ENCODE measurements around the gene ARSA. TPM values are rescaled to one million over a fixed set of nuclear protein-coding genes. Genes with fewer than 3 reads are reported as not detected.
"Not testable (repeated sequence)": the region's sequence is repeated elsewhere in the genome, so short reads cannot be mapped to it uniquely, and the experiment has no call there.

Gene ARSA
- total RNA-seq, 3 donors from 2014 or later: 10.5 to 13.1 (median 11.0) TPM

GRCh38 chr22:50621356-50621880, 6.5 kb downstream of the ARSA start:
- Mint-ChIP-seq H3K9me3 (no peaks in the 10 kb centered on the region), H3K4me3 (peak overlapping the region; percentile 82), H3K27me3 (ENCODE audit: low read depth) (no peaks in the 10 kb centered on the region), H3K4me1 (ENCODE audit: low read depth) (peaks cover 37% of the 10 kb centered on the region), H3K36me3 (ENCODE audit: insufficient read depth) (peaks cover 2% of the 10 kb centered on the region)
- ATAC-seq: peak; percentile 71 to 74
- no peak for DNase-seq

- ATAC-seq (peak; percentile 64 to 67), DNase-seq (no peak)
- Mint-ChIP-seq H3K4me1 (ENCODE audit: low read depth) (peaks cover 36% of the 10 kb centered on the region), H3K9me3 (no peaks in the 10 kb centered on the region), H3K36me3 (ENCODE audit: insufficient read depth) (peaks cover 2% of the 10 kb centered on the region), H3K27me3 (ENCODE audit: low read depth) (no peaks in the 10 kb centered on the region), H3K4me3 (peak overlapping the region; percentile 82)
Measured at GRCh38 chr22:50620593-50621355, 7.2 kb downstream of the ARSA start.

- not testable (repeated sequence) for H3K4me1 Mint-ChIP-seq (ENCODE audit: low read depth)
Measured at GRCh38 chr22:50614296-50614695, 13.7 kb downstream of the ARSA start.

GRCh38 chr22:50613291-50613981, 14.5 kb downstream of the ARSA start:
- Mint-ChIP-seq H3K4me1 (ENCODE audit: low read depth) (peaks cover 5% of the 10 kb centered on the region), H3K4me3 (no peak overlapping the region), H3K27me3 (ENCODE audit: low read depth) (peaks cover 18% of the 10 kb centered on the region), H3K36me3 (ENCODE audit: insufficient read depth) (no peaks in the 10 kb centered on the region), H3K9me3 (no peaks in the 10 kb centered on the region)
- no peak for DNase-seq
- no peak for ATAC-seq

More at GRCh38 chr22:50614296-50614695, 13.7 kb downstream of the ARSA start:
- H3K4me3 Mint-ChIP-seq; H3K9me3 Mint-ChIP-seq; H3K36me3 Mint-ChIP-seq (ENCODE audit: insufficient read depth); DNase-seq; ATAC-seq: not testable (repeated sequence)
- H3K27me3 Mint-ChIP-seq (ENCODE audit: low read depth): peaks cover 18% of the 10 kb centered on the region

- Mint-ChIP-seq H3K36me3 (ENCODE audit: insufficient read depth) (no peaks in the 10 kb centered on the region), H3K4me3 (no peak overlapping the region)
- DNase-seq: no peak
Measured at GRCh38 chr22:50612528-50613221, 15.3 kb downstream of the ARSA start.

GRCh38 chr22:50612168-50612527, 15.8 kb downstream of the ARSA start:
- Mint-ChIP-seq H3K4me1 (ENCODE audit: low read depth) (peaks cover 5% of the 10 kb centered on the region), H3K36me3 (ENCODE audit: insufficient read depth) (no peaks in the 10 kb centered on the region), H3K9me3 (no peaks in the 10 kb centered on the region), H3K4me3 (no peak overlapping the region), H3K27me3 (ENCODE audit: low read depth) (peaks cover 25% of the 10 kb centered on the region)
- no peak for ATAC-seq
- no peak for DNase-seq

More at GRCh38 chr22:50612528-50613221, 15.3 kb downstream of the ARSA start:
- H3K27me3 Mint-ChIP-seq (ENCODE audit: low read depth): peaks cover 20% of the 10 kb centered on the region
- peak; percentile 50 to 59 for ATAC-seq
- H3K9me3 Mint-ChIP-seq: no peaks in the 10 kb centered on the region
- peaks cover 5% of the 10 kb centered on the region for H3K4me1 Mint-ChIP-seq (ENCODE audit: low read depth)

- Mint-ChIP-seq H3K27me3 (ENCODE audit: low read depth) (peaks cover 30% of the 10 kb centered on the region), H3K4me1 (ENCODE audit: low read depth) (peaks cover 5% of the 10 kb centered on the region), H3K9me3 (no peaks in the 10 kb centered on the region), H3K36me3 (ENCODE audit: insufficient read depth) (no peaks in the 10 kb centered on the region), H3K4me3 (no peak overlapping the region)
- no peak for DNase-seq
- no peak for ATAC-seq
Measured at GRCh38 chr22:50611341-50612060, 16.5 kb downstream of the ARSA start.

GRCh38 chr22:50610581-50610980, 17.4 kb downstream of the ARSA start:
- no peak overlapping the region for H3K4me3 Mint-ChIP-seq
- H3K9me3 Mint-ChIP-seq: no peaks in the 10 kb centered on the region
- H3K27me3 Mint-ChIP-seq (ENCODE audit: low read depth): peaks cover 39% of the 10 kb centered on the region
- no peaks in the 10 kb centered on the region for H3K36me3 Mint-ChIP-seq (ENCODE audit: insufficient read depth)
- DNase-seq (no peak), ATAC-seq (no peak)
- H3K4me1 Mint-ChIP-seq (ENCODE audit: low read depth): peaks cover 5% of the 10 kb centered on the region

- Mint-ChIP-seq H3K9me3 (no peaks in the 10 kb centered on the region), H3K36me3 (ENCODE audit: insufficient read depth) (no peaks in the 10 kb centered on the region), H3K4me3 (no peak overlapping the region), H3K27me3 (ENCODE audit: low read depth) (peaks cover 41% of the 10 kb centered on the region), H3K4me1 (ENCODE audit: low read depth) (peaks cover 5% of the 10 kb centered on the region)
- ATAC-seq: no peak
- no peak for DNase-seq
Measured at GRCh38 chr22:50610041-50610451, 17.9 kb downstream of the ARSA start.

GRCh38 chr22:50609599-50609998, 18.4 kb downstream of the ARSA start:
- Mint-ChIP-seq H3K36me3 (ENCODE audit: insufficient read depth) (no peaks in the 10 kb centered on the region), H3K4me3 (no peak overlapping the region), H3K4me1 (ENCODE audit: low read depth) (peaks cover 5% of the 10 kb centered on the region), H3K27me3 (ENCODE audit: low read depth) (peaks cover 42% of the 10 kb centered on the region), H3K9me3 (no peaks in the 10 kb centered on the region)
- DNase-seq: no peak
- ATAC-seq: no peak

- Mint-ChIP-seq H3K4me1 (ENCODE audit: low read depth) (peaks cover 5% of the 10 kb centered on the region), H3K9me3 (no peaks in the 10 kb centered on the region), H3K36me3 (ENCODE audit: insufficient read depth) (no peaks in the 10 kb centered on the region), H3K4me3 (no peak overlapping the region), H3K27me3 (ENCODE audit: low read depth) (peaks cover 40% of the 10 kb centered on the region)
- ATAC-seq (no peak), DNase-seq (no peak)
Measured at GRCh38 chr22:50608996-50609395, 19.0 kb downstream of the ARSA start.

- peaks cover 40% of the 10 kb centered on the region for H3K27me3 Mint-ChIP-seq (ENCODE audit: low read depth)
Measured at GRCh38 chr22:50608058-50608840, 19.7 kb downstream of the ARSA start.

GRCh38 chr22:50607659-50608020, 20.3 kb downstream of the ARSA start:
- H3K27me3 Mint-ChIP-seq (ENCODE audit: low read depth): peaks cover 44% of the 10 kb centered on the region
- H3K4me1 Mint-ChIP-seq (ENCODE audit: low read depth): peaks cover 3% of the 10 kb centered on the region
- H3K9me3 Mint-ChIP-seq: no peaks in the 10 kb centered on the region
- H3K4me3 Mint-ChIP-seq: no peak overlapping the region
- no peaks in the 10 kb centered on the region for H3K36me3 Mint-ChIP-seq (ENCODE audit: insufficient read depth)
- ATAC-seq (no peak), DNase-seq (no peak)

More at GRCh38 chr22:50608058-50608840, 19.7 kb downstream of the ARSA start:
- DNase-seq; H3K4me3 Mint-ChIP-seq; H3K36me3 Mint-ChIP-seq (ENCODE audit: insufficient read depth); H3K4me1 Mint-ChIP-seq (ENCODE audit: low read depth); H3K9me3 Mint-ChIP-seq; ATAC-seq: not testable (repeated sequence)
